ENCODE measurements around the gene RAB9B. TPM values are rescaled to one million over a fixed set of nuclear protein-coding genes. Genes with fewer than 3 reads are reported as not detected.

Gene RAB9B
- total and polyA plus RNA-seq, 2 donors (not counting 1 experiment from before 2014, with no cell fraction given): 0.43 to 0.44 TPM

DNA sequence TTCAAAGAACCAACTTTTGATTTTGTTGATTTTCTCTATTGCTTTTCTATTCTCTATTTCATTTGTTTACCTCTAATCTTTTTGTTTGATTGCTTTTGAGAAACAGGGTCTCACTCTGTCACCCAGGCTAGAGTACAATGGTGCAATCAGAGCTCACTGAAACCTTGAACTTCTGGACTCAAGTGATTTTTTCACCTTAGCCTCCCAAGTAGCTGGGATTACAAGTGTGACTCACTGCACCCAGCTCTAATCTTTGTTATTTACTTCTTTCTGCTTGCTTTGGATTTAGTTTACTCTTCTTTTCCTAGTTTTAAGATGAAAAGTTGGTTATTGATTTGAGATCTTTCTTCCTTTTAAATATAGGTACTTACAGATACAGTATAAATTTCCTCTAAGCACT, 26.2 kb downstream of the RAB9B start:
- H2AFZ ChIP-seq (ENCODE audit: insufficient read depth, low read depth, low read length, poor library complexity, severe bottlenecking): no peak overlapping the region
- no peaks in the 10 kb centered on the region for H3K4me1 ChIP-seq (ENCODE audit: control insufficient read depth in 2 of 2, insufficient read depth in 2 of 2, low read length in 2 of 2)
- peaks cover 4% of the 10 kb centered on the region for H3K27me3 Mint-ChIP-seq
- H3K27ac ChIP-seq (ENCODE audit: low read length in 2 of 2): no peak overlapping the region
- no peaks in the 10 kb centered on the region for H4K20me1 ChIP-seq (ENCODE audit: control insufficient read depth, insufficient read depth, low read length, poor library complexity, severe bottlenecking)
- H3K27me3 ChIP-seq (replicated peaks in 1 of 4; ENCODE audit: control extremely low read depth in 1 of 4, control insufficient read depth in 3 of 4, insufficient read depth in 4 of 4, low read length in 3 of 4): no peaks in the 10 kb centered on the region
- no peak overlapping the region for H3K9ac ChIP-seq (ENCODE audit: low read length)
- no peaks in the 10 kb centered on the region for H3K79me2 ChIP-seq (ENCODE audit: control insufficient read depth, insufficient read depth, low read length)
- intact Hi-C loops (cut with micrococcal nuclease): no loop called here
- TF ChIP-seq, protein P1, sequence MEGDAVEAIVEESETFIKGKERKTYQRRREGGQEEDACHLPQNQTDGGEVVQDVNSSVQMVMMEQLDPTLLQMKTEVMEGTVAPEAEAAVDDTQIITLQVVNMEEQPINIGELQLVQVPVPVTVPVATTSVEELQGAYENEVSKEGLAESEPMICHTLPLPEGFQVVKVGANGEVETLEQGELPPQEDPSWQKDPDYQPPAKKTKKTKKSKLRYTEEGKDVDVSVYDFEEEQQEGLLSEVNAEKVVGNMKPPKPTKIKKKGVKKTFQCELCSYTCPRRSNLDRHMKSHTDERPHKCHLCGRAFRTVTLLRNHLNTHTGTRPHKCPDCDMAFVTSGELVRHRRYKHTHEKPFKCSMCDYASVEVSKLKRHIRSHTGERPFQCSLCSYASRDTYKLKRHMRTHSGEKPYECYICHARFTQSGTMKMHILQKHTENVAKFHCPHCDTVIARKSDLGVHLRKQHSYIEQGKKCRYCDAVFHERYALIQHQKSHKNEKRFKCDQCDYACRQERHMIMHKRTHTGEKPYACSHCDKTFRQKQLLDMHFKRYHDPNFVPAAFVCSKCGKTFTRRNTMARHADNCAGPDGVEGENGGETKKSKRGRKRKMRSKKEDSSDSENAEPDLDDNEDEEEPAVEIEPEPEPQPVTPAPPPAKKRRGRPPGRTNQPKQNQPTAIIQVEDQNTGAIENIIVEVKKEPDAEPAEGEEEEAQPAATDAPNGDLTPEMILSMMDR (IDR thresholded peaks at IDR 0.05): no peak
- TF ChIP-seq EZH2 (IDR thresholded peaks at IDR 0.05; ENCODE audit: borderline replicate concordance, insufficient read depth, low read depth, low read length, poor library complexity, severe bottlenecking): no peak
- POLR2A ChIA-PET: no interaction called here
- CTCF ChIA-PET: no interaction called here
- H3K4me2 ChIP-seq (replicated peaks; ENCODE audit: low read depth, low read length, poor library complexity, severe bottlenecking): no peak overlapping the region
- H3K4me3 Mint-ChIP-seq: no peak overlapping the region
- no peak overlapping the region for H3K27ac Mint-ChIP-seq
- DNase-seq: no peak
- H3K36me3 ChIP-seq (replicated peaks in 1 of 2; ENCODE audit: control extremely low read depth in 1 of 2, control insufficient read depth in 1 of 2, extremely low read depth in 1 of 2, insufficient read depth in 2 of 2, low read length in 1 of 2): no peaks in the 10 kb centered on the region
- H3K4me3 ChIP-seq (ENCODE audit: control extremely low read depth in 1 of 5, extremely low read depth in 1 of 5, insufficient read depth in 1 of 5, low read depth in 2 of 5, low read length in 4 of 5): no peak overlapping the region
- no peaks in the 10 kb centered on the region for H3K9me3 Mint-ChIP-seq (ENCODE audit: insufficient read depth)
- ATAC-seq (ENCODE audit: low read depth): no peak
- H3K9me3 ChIP-seq (ENCODE audit: control extremely low read depth in 1 of 3, control insufficient read depth in 2 of 3, insufficient read depth in 1 of 3, low read length in 2 of 3): no peaks in the 10 kb centered on the region
- no peaks in the 10 kb centered on the region for H3K4me1 Mint-ChIP-seq

DNA sequence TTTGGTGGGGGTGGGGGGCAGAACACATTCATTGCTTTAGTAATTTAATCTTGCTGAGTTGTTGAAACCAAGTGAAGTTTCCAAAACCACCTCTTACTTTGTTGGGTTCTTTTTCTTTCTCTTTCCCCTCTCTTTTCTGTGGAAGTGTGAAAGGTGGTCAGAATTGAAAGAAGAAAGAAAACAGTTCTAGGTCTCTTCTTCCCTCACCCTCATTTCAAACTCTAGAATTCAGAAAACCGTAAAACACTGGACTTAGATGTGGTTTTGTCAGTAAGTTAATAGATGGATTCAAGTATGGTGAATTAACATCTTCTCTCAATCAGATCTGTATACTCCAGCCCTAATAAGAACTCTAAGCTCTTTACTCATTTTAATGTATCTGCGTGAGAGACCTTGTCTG, 31.7 kb downstream of the RAB9B start:
- Mint-ChIP-seq H3K4me1 (no peaks in the 10 kb centered on the region), H3K4me3 (no peak overlapping the region), H3K9me3 (ENCODE audit: insufficient read depth) (no peaks in the 10 kb centered on the region), H3K27ac (no peak overlapping the region), H3K27me3 (no peaks in the 10 kb centered on the region)
- Histone ChIP-seq H3K27me3 (replicated peaks in 1 of 4; ENCODE audit: control extremely low read depth in 1 of 4, control insufficient read depth in 3 of 4, insufficient read depth in 4 of 4, low read length in 3 of 4) (peaks cover 0 to 3% (median 0%) of the 10 kb centered on the region in 4 experiments), H3K4me1 (ENCODE audit: control insufficient read depth in 2 of 2, insufficient read depth in 2 of 2, low read length in 2 of 2) (no peaks in the 10 kb centered on the region), H3K9me3 (ENCODE audit: control extremely low read depth in 1 of 3, control insufficient read depth in 2 of 3, insufficient read depth in 1 of 3, low read length in 2 of 3) (peaks cover 0 to 4% (median 0%) of the 10 kb centered on the region in 3 donors), H3K4me3 (ENCODE audit: control extremely low read depth in 1 of 5, extremely low read depth in 1 of 5, insufficient read depth in 1 of 5, low read depth in 2 of 5, low read length in 4 of 5) (no peak overlapping the region), H4K20me1 (ENCODE audit: control insufficient read depth, insufficient read depth, low read length, poor library complexity, severe bottlenecking) (no peaks in the 10 kb centered on the region), H3K36me3 (replicated peaks in 1 of 2; ENCODE audit: control extremely low read depth in 1 of 2, control insufficient read depth in 1 of 2, extremely low read depth in 1 of 2, insufficient read depth in 2 of 2, low read length in 1 of 2) (no peaks in the 10 kb centered on the region), H3K4me2 (replicated peaks; ENCODE audit: low read depth, low read length, poor library complexity, severe bottlenecking) (no peak overlapping the region), H2AFZ (ENCODE audit: insufficient read depth, low read depth, low read length, poor library complexity, severe bottlenecking) (no peak overlapping the region), H3K9ac (ENCODE audit: low read length) (no peak overlapping the region), H3K27ac (ENCODE audit: low read length in 2 of 2) (no peak overlapping the region), H3K79me2 (ENCODE audit: control insufficient read depth, insufficient read depth, low read length) (no peaks in the 10 kb centered on the region)
- ChIA-PET CTCF (interaction anchor here (1.1 kb wide), 1 partner anchor 17 kb away, joined by 3 read pairs; no protein-coding TSS in a partner anchor), POLR2A (no interaction called here)
- ATAC-seq (ENCODE audit: low read depth) (no peak), DNase-seq (no peak)
- TF ChIP-seq, protein P1 (IDR thresholded peaks at IDR 0.05): no peak
- TF ChIP-seq EZH2 (IDR thresholded peaks at IDR 0.05; ENCODE audit: borderline replicate concordance, insufficient read depth, low read depth, low read length, poor library complexity, severe bottlenecking): no peak
- intact Hi-C loops (cut with micrococcal nuclease): no loop called here
- WGBS (ENCODE audit: insufficient coverage): no CpG with 5 or more reads among the region's 2 CpGs

Measured in B cell (primary cell).